Measurements from ENCODE around the gene DNAAF8.
"Not testable (repeated sequence)": the region's sequence is repeated elsewhere in the genome, so short reads cannot be mapped to it uniquely, and the experiment has no call there.

The DNAAF8 gene

GRCh38 chr16:4783251-4783950 is 49.1 kb downstream of the DNAAF8 start:
- no peak for DNase-seq (ENCODE audit: low read depth, low spot score)

GRCh38 chr16:4783951-4784336 is 49.6 kb downstream of the DNAAF8 start:
- DNase-seq (ENCODE audit: low read depth, low spot score), result no peak

- DNase-seq (ENCODE audit: low read depth, low spot score), result not testable (repeated sequence)
Observed at GRCh38 chr16:4784444-4784987, 50.2 kb downstream of the DNAAF8 start.

- no peak for DNase-seq (ENCODE audit: low read depth, low spot score)
Observed at GRCh38 chr16:4785758-4786433, 51.6 kb downstream of the DNAAF8 start.

GRCh38 chr16:4787068-4787467 is 52.7 kb downstream of the DNAAF8 start:
- DNase-seq (ENCODE audit: low read depth, low spot score), result no peak

GRCh38 chr16:4787627-4788482 is 53.5 kb downstream of the DNAAF8 start, which contains the start of gene SEPTIN12:
TSS of gene SEPTIN12 (minus strand) at chr16:4788345. CDS start at chr16:4787645, 700 bp downstream.
- no peak for DNase-seq (ENCODE audit: low read depth, low spot score)

- no peak for DNase-seq (ENCODE audit: low read depth, low spot score)
Observed at GRCh38 chr16:4788489-4788889, 54.2 kb downstream of the DNAAF8 start.

- no peak for DNase-seq (ENCODE audit: low read depth, low spot score)
Observed at GRCh38 chr16:4788910-4789309, 54.6 kb downstream of the DNAAF8 start.

GRCh38 chr16:4790261-4790660 is 55.9 kb downstream of the DNAAF8 start:
- no peak for DNase-seq (ENCODE audit: low read depth, low spot score)

GRCh38 chr16:4790871-4791270 is 56.5 kb downstream of the DNAAF8 start:
- DNase-seq (ENCODE audit: low read depth, low spot score), result no peak

- DNase-seq (ENCODE audit: low read depth, low spot score), result no peak
Observed at GRCh38 chr16:4792951-4793513, 58.7 kb downstream of the DNAAF8 start.

- DNase-seq (ENCODE audit: low read depth, low spot score), result no peak
Observed at GRCh38 chr16:4795181-4795827, 61.0 kb downstream of the DNAAF8 start, which contains the start of gene SMIM22. TSS of gene SMIM22 (plus strand) at chr16:4795369. CDS start at chr16:4795735, 366 bp downstream.

GRCh38 chr16:4795828-4796572 is 61.7 kb downstream of the DNAAF8 start:
- no peak for DNase-seq (ENCODE audit: low read depth, low spot score)

- no peak for DNase-seq (ENCODE audit: low read depth, low spot score)
Observed at GRCh38 chr16:4796982-4797804, 62.9 kb downstream of the DNAAF8 start.

- no peak for DNase-seq (ENCODE audit: low read depth, low spot score)
Observed at GRCh38 chr16:4797805-4798252, 63.5 kb downstream of the DNAAF8 start.

- no peak for DNase-seq (ENCODE audit: low read depth, low spot score)
Observed at GRCh38 chr16:4798456-4798855, 64.1 kb downstream of the DNAAF8 start.

All from activated CD4-positive, CD25-positive, alpha-beta regulatory T cell treated with anti-CD3 and anti-CD28 coated beads, Interleukin-2, amount 50 U/mL, for 16 hours (primary cell).